BE2C (cell line): Measurements from ENCODE around the gene HSPA12A.

Experiments
- DNase-seq: peaks from one replicate; pipeline ENCODE4 v3.0.0-alpha.2; 2020
- H3K27me3 ChIP-seq: fragments of 250-450 bp; sonication (Bioruptor Pico); 2 replicates; pipeline ENCODE4 v1.5.1; 2020; ENCODE audit warnings: mild to moderate bottlenecking
- H3K36me3 ChIP-seq: fragments of 250-450 bp; sonication (Bioruptor Pico); 2 replicates; pipeline ENCODE4 v1.5.1; 2020; ENCODE audit warnings: mild to moderate bottlenecking
- H3K4me1 ChIP-seq: fragments of 250-450 bp; sonication (Bioruptor Pico); 2 replicates; pipeline ENCODE4 v1.5.1; 2020
- H3K4me3 ChIP-seq: 2 replicates; pipeline ENCODE4 v1.5.1; 2011; ENCODE audit warnings: low read depth, low read length
- H3K9me3 ChIP-seq: fragments of 250-450 bp; sonication (Bioruptor Pico); 2 replicates; pipeline ENCODE4 v1.5.1; 2020
- CTCF ChIP-seq: IDR thresholded peaks from 2 replicates; pipeline ENCODE4 v1.5.1; 2012; ENCODE audit warnings: mild to moderate bottlenecking, low read depth, low read length

Gene HSPA12A

GRCh38 chr10:116732573-116732972 is 9.8 kb downstream of the HSPA12A start:
- no peak overlapping the region for H3K4me3 ChIP-seq
- H3K9me3 ChIP-seq, result no peaks in the 10 kb centered on the region
- no peak for TF ChIP-seq CTCF
- H3K27me3 ChIP-seq, result no peaks in the 10 kb centered on the region
- no peaks in the 10 kb centered on the region for H3K36me3 ChIP-seq
- no peaks in the 10 kb centered on the region for H3K4me1 ChIP-seq
- DNase-seq, result no peak

GRCh38 chr10:116730464-116731260 is 11.7 kb downstream of the HSPA12A start:
- DNase-seq, result no peak
- H3K27me3 ChIP-seq, result no peaks in the 10 kb centered on the region
- no peaks in the 10 kb centered on the region for H3K9me3 ChIP-seq
- no peaks in the 10 kb centered on the region for H3K4me1 ChIP-seq
- no peak for TF ChIP-seq CTCF
- no peaks in the 10 kb centered on the region for H3K36me3 ChIP-seq
- H3K4me3 ChIP-seq, result no peak overlapping the region

GRCh38 chr10:116729243-116729642 is 13.1 kb downstream of the HSPA12A start:
- Histone ChIP-seq H3K4me1 (no peaks in the 10 kb centered on the region), H3K27me3 (no peaks in the 10 kb centered on the region), H3K4me3 (no peak overlapping the region), H3K9me3 (no peaks in the 10 kb centered on the region), H3K36me3 (no peaks in the 10 kb centered on the region)
- no peak for DNase-seq
- no peak for TF ChIP-seq CTCF

- Histone ChIP-seq H3K9me3 (no peaks in the 10 kb centered on the region), H3K36me3 (no peaks in the 10 kb centered on the region), H3K4me1 (no peaks in the 10 kb centered on the region), H3K27me3 (no peaks in the 10 kb centered on the region), H3K4me3 (no peak overlapping the region)
- DNase-seq, result no peak
- no peak for TF ChIP-seq CTCF
These were observed 13.8 kb downstream of the HSPA12A start for GRCh38 chr10:116728526-116729096.

GRCh38 chr10:116723428-116724281 is 18.7 kb downstream of the HSPA12A start:
- no peak for TF ChIP-seq CTCF
- H3K27me3 ChIP-seq, result no peaks in the 10 kb centered on the region
- no peak overlapping the region for H3K4me3 ChIP-seq
- H3K9me3 ChIP-seq, result no peaks in the 10 kb centered on the region
- H3K4me1 ChIP-seq, result no peaks in the 10 kb centered on the region
- H3K36me3 ChIP-seq, result no peaks in the 10 kb centered on the region
- no peak for DNase-seq
